ENCODE measurements around the gene SLC22A23.

SLC22A23 gene

DNA sequence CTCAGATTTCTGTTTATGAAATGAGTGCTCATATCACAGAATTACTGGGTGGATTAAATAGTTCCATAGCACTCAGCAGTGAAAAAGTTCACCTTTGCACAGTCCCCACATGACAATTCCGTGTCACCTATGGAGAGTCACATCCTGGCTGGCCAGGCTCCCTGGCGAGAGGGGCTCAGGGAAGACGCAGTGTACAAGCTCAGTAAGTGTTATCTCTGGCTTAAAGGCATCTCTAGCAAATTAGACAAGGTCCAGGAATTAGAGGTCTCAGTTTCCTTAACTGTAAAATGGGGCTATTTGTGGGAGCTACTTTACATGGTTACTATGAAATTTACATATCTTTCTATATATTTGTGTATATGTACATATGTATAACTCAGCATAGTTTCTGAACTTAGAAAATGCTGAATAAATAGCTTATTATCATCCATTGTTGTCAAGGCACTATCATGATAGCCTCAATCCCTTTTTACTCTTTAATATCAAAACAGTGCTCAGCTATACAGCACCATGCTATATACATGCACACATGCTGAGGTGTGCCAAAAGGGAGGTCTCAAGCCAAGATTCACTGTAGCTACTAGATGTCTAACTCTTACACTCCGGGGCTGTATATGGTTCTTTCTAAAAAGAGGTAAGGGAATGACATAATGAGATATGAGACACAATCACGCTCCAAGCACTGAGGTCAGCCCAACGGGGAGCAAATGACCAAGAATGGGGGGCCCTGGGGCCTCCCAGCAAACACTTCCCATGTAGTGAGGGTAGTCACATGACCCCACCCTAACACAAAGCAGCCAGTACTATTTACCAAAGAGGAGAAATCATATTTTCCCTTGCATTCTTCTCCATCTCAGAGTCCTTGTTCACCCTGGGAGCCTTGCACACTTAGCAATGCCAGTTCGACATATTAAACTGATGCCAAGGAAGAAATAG lies 59.4 kb downstream of the SLC22A23 start:
- H3K27ac ChIP-seq (ENCODE audit: poor library complexity, severe bottlenecking), result no peak overlapping the region
- peaks cover 3% of the 10 kb centered on the region for H3K4me1 ChIP-seq (ENCODE audit: insufficient read depth, poor library complexity, severe bottlenecking)
- ATAC-seq (ENCODE audit: low read depth) (no peak), DNase-seq (ENCODE audit: low spot score) (no peak)
- no peak overlapping the region for H3K4me3 ChIP-seq (ENCODE audit: severe bottlenecking)
- TF ChIP-seq, protein P1, sequence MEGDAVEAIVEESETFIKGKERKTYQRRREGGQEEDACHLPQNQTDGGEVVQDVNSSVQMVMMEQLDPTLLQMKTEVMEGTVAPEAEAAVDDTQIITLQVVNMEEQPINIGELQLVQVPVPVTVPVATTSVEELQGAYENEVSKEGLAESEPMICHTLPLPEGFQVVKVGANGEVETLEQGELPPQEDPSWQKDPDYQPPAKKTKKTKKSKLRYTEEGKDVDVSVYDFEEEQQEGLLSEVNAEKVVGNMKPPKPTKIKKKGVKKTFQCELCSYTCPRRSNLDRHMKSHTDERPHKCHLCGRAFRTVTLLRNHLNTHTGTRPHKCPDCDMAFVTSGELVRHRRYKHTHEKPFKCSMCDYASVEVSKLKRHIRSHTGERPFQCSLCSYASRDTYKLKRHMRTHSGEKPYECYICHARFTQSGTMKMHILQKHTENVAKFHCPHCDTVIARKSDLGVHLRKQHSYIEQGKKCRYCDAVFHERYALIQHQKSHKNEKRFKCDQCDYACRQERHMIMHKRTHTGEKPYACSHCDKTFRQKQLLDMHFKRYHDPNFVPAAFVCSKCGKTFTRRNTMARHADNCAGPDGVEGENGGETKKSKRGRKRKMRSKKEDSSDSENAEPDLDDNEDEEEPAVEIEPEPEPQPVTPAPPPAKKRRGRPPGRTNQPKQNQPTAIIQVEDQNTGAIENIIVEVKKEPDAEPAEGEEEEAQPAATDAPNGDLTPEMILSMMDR (IDR thresholded peaks at IDR 0.05; ENCODE audit: poor library complexity, severe bottlenecking), result no peak
- H3K9me3 ChIP-seq (ENCODE audit: severe bottlenecking), result no peaks in the 10 kb centered on the region
- H3K36me3 ChIP-seq (ENCODE audit: low read depth), result no peaks in the 10 kb centered on the region
- no peaks in the 10 kb centered on the region for H3K27me3 ChIP-seq (ENCODE audit: insufficient read depth, poor library complexity, severe bottlenecking)

- Histone ChIP-seq H3K9me3 (ENCODE audit: severe bottlenecking) (no peaks in the 10 kb centered on the region), H3K36me3 (ENCODE audit: low read depth) (no peaks in the 10 kb centered on the region), H3K27ac (ENCODE audit: poor library complexity, severe bottlenecking) (no peak overlapping the region), H3K4me1 (ENCODE audit: insufficient read depth, poor library complexity, severe bottlenecking) (no peaks in the 10 kb centered on the region), H3K4me3 (ENCODE audit: severe bottlenecking) (no peak overlapping the region), H3K27me3 (ENCODE audit: insufficient read depth, poor library complexity, severe bottlenecking) (no peaks in the 10 kb centered on the region)
- DNase-seq (ENCODE audit: low spot score) (no peak), ATAC-seq (ENCODE audit: low read depth) (no peak)
- TF ChIP-seq, protein P1 (IDR thresholded peaks at IDR 0.05; ENCODE audit: poor library complexity, severe bottlenecking), result no peak
Observed at GRCh38 chr6:3396503-3397180, 60.2 kb downstream of the SLC22A23 start.

DNA sequence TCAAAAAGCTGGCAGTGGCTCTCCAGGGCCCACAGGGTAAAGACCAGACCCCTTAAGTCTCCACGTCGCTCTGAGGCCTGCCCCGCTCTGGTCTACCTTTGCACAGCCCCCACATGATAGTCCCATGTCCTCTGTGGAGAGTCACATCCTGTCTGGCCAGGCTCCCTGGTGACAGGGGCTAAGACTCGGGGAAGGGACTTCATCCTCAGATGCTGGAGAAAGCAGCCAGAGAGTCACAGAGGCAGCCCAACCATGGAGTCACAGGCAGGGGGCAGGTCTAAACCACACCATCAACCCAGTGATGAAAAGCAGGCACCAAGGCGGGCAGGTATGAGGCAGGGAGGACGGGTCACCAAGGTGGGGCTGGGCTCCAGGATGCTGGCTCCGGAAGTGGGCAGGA lies 62.2 kb downstream of the SLC22A23 start:
- Histone ChIP-seq H3K27me3 (ENCODE audit: insufficient read depth, poor library complexity, severe bottlenecking) (no peaks in the 10 kb centered on the region), H3K4me1 (ENCODE audit: insufficient read depth, poor library complexity, severe bottlenecking) (peaks cover 16% of the 10 kb centered on the region), H3K36me3 (ENCODE audit: low read depth) (no peaks in the 10 kb centered on the region), H3K4me3 (ENCODE audit: severe bottlenecking) (no peak overlapping the region), H3K27ac (ENCODE audit: poor library complexity, severe bottlenecking) (no peak overlapping the region), H3K9me3 (ENCODE audit: severe bottlenecking) (no peaks in the 10 kb centered on the region)
- no peak for ATAC-seq (ENCODE audit: low read depth)
- TF ChIP-seq, protein P1 (IDR thresholded peaks at IDR 0.05; ENCODE audit: poor library complexity, severe bottlenecking), result no peak
- no peak for DNase-seq (ENCODE audit: low spot score)

DNA sequence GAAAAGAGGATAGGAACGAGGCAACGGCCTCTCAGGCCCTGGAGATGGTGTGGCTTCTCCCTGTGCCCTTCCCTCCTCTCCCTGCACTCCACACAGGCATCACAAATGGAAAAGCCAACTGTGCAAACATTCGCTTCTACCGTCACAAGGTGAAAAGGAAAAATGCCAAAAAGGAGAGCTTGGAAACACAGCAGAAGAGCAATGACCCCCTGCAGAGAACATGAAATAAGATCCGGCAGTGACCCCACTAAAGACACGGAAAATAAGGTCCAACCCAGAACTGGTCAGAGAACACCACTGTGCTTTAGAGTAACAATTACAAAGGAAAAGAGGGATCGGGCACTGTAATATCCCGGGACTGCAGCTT lies 63.0 kb downstream of the SLC22A23 start:
- no peak overlapping the region for H3K4me3 ChIP-seq (ENCODE audit: severe bottlenecking)
- H3K27ac ChIP-seq (ENCODE audit: poor library complexity, severe bottlenecking), result no peak overlapping the region
- H3K36me3 ChIP-seq (ENCODE audit: low read depth), result no peaks in the 10 kb centered on the region
- DNase-seq (ENCODE audit: low spot score) (no peak), ATAC-seq (ENCODE audit: low read depth) (no peak)
- no peaks in the 10 kb centered on the region for H3K27me3 ChIP-seq (ENCODE audit: insufficient read depth, poor library complexity, severe bottlenecking)
- no peaks in the 10 kb centered on the region for H3K9me3 ChIP-seq (ENCODE audit: severe bottlenecking)
- TF ChIP-seq, protein P1 (IDR thresholded peaks at IDR 0.05; ENCODE audit: poor library complexity, severe bottlenecking), result no peak
- peaks cover 19% of the 10 kb centered on the region for H3K4me1 ChIP-seq (ENCODE audit: insufficient read depth, poor library complexity, severe bottlenecking)

Data from RWPE2 (cell line).